Right lobe of liver (tissue), 6 donors: ENCODE data around the gene TMEM144. TPM values are rescaled to one million over a fixed set of nuclear protein-coding genes. Genes with fewer than 3 reads are reported as not detected.

ENCODE experiments used
- ATAC-seq, 4 donors: fragments of 200-7000 bp; cut with Tn5 transposase; one replicate each; pipeline ENCODE4 v1.9.1; 2020; ENCODE audit warnings: mild to moderate bottlenecking in 4 of 4, moderate library complexity in 4 of 4
- DNase-seq, 3 donors: peaks; one replicate each; pipeline ENCODE4 v3.0.0-alpha.2; 2020
- H3K27ac ChIP-seq, 3 donors: fragments of 200-600 bp; one replicate each; pipeline ENCODE4 v1.8.0; 2022
- H3K27me3 ChIP-seq, 2 donors: fragments of 200-600 bp; one replicate each; pipeline ENCODE4 v1.8.0; 2022
- H3K36me3 ChIP-seq, 4 donors: fragments of 200-600 bp; sonication (generic) in 1 of 4; one replicate each; pipeline versions ENCODE4 v1.5.1 to v1.8.0; 2017 to 2022; ENCODE audit warnings: control low read depth in 1 of 4
- H3K4me1 ChIP-seq, 4 donors: fragments of 200-600 bp; sonication (generic) in 1 of 4; one replicate each; pipeline versions ENCODE4 v1.5.1 to v1.8.0; 2017 to 2022; ENCODE audit warnings: control low read depth in 1 of 4
- H3K4me3 ChIP-seq, 3 donors: fragments of 200-600 bp; one replicate each; pipeline ENCODE4 v1.8.0; 2022
- H3K9me3 ChIP-seq, 4 donors: fragments of 200-600 bp; sonication (generic) in 1 of 4; one replicate each; pipeline versions ENCODE4 v1.5.1 to v1.8.0; 2017 to 2022; ENCODE audit warnings: control low read depth in 1 of 4
- CTCF ChIP-seq, 4 donors: fragments of 200-600 bp in 3 of 4; fragments of 450-650 bp in 1 of 4; IDR thresholded peaks; one replicate each; pipeline versions ENCODE4 v1.5.1 to v1.8.0; 2016 to 2022; ENCODE audit warnings: antibody characterized with exemption in 4 of 4, mild to moderate bottlenecking in 2 of 4
- POLR2A ChIP-seq: fragments of 450-650 bp; IDR thresholded peaks from one replicate; pipeline ENCODE4 v1.6.1; 2017; ENCODE audit warnings: antibody characterized with exemption, mild to moderate bottlenecking
- WGBS: methylation state at CpG from one replicate; pipeline ENCODE4 v1.1.6; 2018; ENCODE audit warnings: low coverage, low lambda C conversion rate; ENCODE audit not compliant: insufficient coverage; ENCODE audit errors: missing lambda C conversion rate; 5-methylcytosine and 5-hydroxymethylcytosine counted together
- intact Hi-C, 2 donors: fragments of 100-400 bp; cut with DNase I; formaldehyde crosslinking; loops; one replicate each; pipeline versions ENCODE4 v1.11.2 to v1.14.1; 2022
- total RNA-seq, 6 experiments: library from RNA; depleted of rRNA in 2 of 6; stranded (reverse); fragments of >200 nt in 2 of 6; fragmentation: NEBNext Ultra II Directional in 3 of 6; extraction: Animal tissue kit (Norgen Biotek cat#: 25700) in 3 of 6; gene quantifications; one replicate each; pipeline versions ENCODE4 v1.1.0 to v1.2.4, GENCODE V29; 2016 to 2023
- donor health status: DM: no; HTN: yes; CAD: no.
- donor health status: DM: no; HTN: no; CAD: no.
- donor health status: DM: no; HTN: no; CAD: no.
- donor health status: DM: no; HTN: yes; CAD: no.
- donor health status: DM: no; HTN: yes; CAD: no.

TMEM144 gene
- total RNA-seq, 6 experiments from 2014 or later: 1.3 to 6.7 (median 2.1) TPM

DNA sequence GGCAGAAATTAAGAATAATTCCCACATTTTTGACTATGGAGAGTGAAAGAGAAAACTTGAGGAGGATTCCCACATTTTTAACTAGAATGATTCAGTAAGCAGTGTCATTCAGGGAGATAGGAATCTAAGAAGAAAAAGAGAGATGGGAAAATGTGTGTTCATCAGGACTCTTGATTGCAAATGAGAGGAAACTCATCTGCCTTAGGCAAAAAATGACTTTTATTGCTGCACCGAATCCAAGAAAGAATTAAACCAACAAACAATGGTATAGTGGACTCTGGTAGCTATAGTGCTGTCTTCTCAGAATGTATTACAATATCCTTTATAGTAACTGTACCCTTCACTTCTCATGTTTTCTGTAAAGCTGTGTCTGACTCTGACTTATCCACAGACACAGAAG lies 15.0 kb upstream of the TMEM144 start:
- no peak overlapping the region for H3K27ac ChIP-seq
- H3K4me1 ChIP-seq: no peaks in the 10 kb centered on the region
- no peak overlapping the region for H3K4me3 ChIP-seq
- H3K9me3 ChIP-seq: no peaks in the 10 kb centered on the region
- DNase-seq: no peak
- no peaks in the 10 kb centered on the region for H3K27me3 ChIP-seq
- intact Hi-C loops: no loop called here
- TF ChIP-seq CTCF (IDR thresholded peaks at IDR 0.05) (no peak), POLR2A (no peak)
- no peak for ATAC-seq
- WGBS: 73% methylated on average over 1 of the region's 1 CpG
- no peaks in the 10 kb centered on the region for H3K36me3 ChIP-seq

DNA sequence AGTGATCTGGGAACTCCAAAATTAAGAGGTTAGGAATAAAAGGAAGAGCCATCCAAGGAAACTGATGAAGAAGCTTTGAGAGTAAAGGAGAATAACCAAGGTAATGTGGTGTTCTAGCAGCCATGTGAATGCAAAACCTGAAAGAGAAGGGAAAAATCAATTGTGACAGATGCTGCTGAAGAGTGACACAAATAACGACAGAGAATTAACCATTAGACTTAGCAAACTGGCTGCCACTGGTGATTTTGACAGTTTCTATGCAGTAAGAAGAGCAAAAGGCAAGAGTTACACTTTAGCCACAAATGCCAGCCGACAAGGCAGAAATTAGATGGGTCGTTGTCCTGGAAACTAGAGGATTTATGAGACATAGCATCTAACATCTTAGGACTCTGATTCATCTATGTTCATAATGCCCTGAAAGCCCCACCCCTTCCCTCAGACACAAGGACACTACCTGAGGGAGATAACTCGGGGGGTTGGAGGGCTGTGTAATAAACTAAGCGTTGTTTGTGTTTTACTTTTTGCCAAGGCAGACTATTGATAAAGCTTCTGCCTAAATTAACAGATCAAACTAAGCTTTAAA lies 13.0 kb upstream of the TMEM144 start:
- DNase-seq: no peak
- no peak for ATAC-seq
- 61% methylated on average over 3 of the region's 5 CpGs for WGBS
- intact Hi-C loops: no loop called here
- Histone ChIP-seq H3K27me3 (no peaks in the 10 kb centered on the region), H3K36me3 (no peaks in the 10 kb centered on the region), H3K9me3 (no peaks in the 10 kb centered on the region), H3K27ac (no peak overlapping the region), H3K4me1 (no peaks in the 10 kb centered on the region), H3K4me3 (no peak overlapping the region)
- TF ChIP-seq CTCF (IDR thresholded peaks at IDR 0.05): no peak
- no peak for TF ChIP-seq POLR2A

DNA sequence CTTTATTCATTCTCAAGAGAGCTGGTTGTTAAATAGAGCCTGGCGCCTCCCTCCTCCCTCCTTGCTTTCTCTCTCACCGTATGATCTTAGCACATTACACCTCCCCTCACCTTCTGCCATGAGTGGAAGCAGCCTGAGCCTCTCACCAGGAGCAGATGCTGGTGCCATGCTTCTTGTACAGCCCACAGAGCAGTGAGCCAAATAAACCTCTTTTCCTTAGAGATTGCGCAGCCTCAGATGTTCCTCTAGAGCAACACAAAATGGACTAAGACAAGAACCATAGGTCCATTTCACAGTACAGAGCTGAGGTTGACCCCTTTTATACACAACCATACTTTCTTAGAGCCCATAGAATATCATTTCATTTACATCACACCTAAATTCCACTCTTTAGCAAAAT lies 10.1 kb upstream of the TMEM144 start:
- no peak for ATAC-seq
- Histone ChIP-seq H3K9me3 (no peaks in the 10 kb centered on the region), H3K27ac (no peak overlapping the region), H3K36me3 (no peaks in the 10 kb centered on the region), H3K27me3 (no peaks in the 10 kb centered on the region), H3K4me3 (no peak overlapping the region), H3K4me1 (no peaks in the 10 kb centered on the region)
- intact Hi-C loops: no loop called here
- TF ChIP-seq POLR2A: no peak
- no peak for TF ChIP-seq CTCF (IDR thresholded peaks at IDR 0.05)
- DNase-seq: no peak
- WGBS: 80% methylated on average over 3 of the region's 3 CpGs

DNA sequence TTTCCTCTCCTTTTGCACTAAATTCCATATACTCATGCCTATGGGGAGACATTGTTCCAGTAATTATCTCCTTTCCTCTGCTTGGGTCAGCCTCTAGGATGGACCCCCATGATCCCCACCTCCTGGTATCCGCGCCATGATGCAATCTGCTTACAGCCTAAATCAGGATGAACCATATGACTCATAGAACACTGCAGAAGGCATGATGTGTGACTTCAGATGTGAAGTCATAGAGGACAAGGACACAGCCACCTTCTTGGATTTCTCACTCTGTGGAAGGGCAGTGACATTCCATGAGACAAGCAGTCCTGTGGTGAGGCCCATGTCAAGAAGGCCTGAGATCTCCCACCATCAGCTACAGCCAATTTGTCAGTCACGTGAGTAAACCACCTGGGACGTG lies 9.0 kb upstream of the TMEM144 start:
- DNase-seq (no peak), ATAC-seq (no peak)
- WGBS: 88% methylated on average over 2 of the region's 4 CpGs
- H3K27me3 ChIP-seq: no peaks in the 10 kb centered on the region
- no peaks in the 10 kb centered on the region for H3K4me1 ChIP-seq
- no peak overlapping the region for H3K27ac ChIP-seq
- no peak for TF ChIP-seq CTCF (IDR thresholded peaks at IDR 0.05)
- TF ChIP-seq POLR2A: no peak
- intact Hi-C loops: no loop called here
- no peaks in the 10 kb centered on the region for H3K36me3 ChIP-seq
- no peaks in the 10 kb centered on the region for H3K9me3 ChIP-seq
- no peak overlapping the region for H3K4me3 ChIP-seq

GRCh38 chr4:158201876-158202275 lies 8.4 kb upstream of the TMEM144 start:
- Histone ChIP-seq H3K36me3 (no peaks in the 10 kb centered on the region), H3K9me3 (no peaks in the 10 kb centered on the region), H3K27me3 (no peaks in the 10 kb centered on the region), H3K4me3 (no peak overlapping the region), H3K27ac (no peak overlapping the region), H3K4me1 (no peaks in the 10 kb centered on the region)
- TF ChIP-seq CTCF (IDR thresholded peaks at IDR 0.05): no peak
- TF ChIP-seq POLR2A: no peak
- no peak for ATAC-seq
- DNase-seq: no peak
- intact Hi-C loops: no loop called here
